Left lobe of liver (tissue), 2 donors: ENCODE measurements around the gene RNF151. TPM values are rescaled to one million over a fixed set of nuclear protein-coding genes. Genes with fewer than 3 reads are reported as not detected.
"Not testable (repeated sequence)": the region's sequence is repeated elsewhere in the genome, so short reads cannot be mapped to it uniquely, and the experiment has no call there.

Experiments
- ATAC-seq: fragments of 200-7000 bp; cut with Tn5 transposase; one replicate; pipeline ENCODE4 v1.9.1; 2020; ENCODE audit warnings: mild to moderate bottlenecking, moderate library complexity
- DNase-seq: peaks from one replicate; pipeline ENCODE4 v3.0.0-alpha.2; 2020; ENCODE audit warnings: low spot score
- total RNA-seq: library from RNA; stranded (reverse); gene quantifications from one replicate; pipeline ENCODE4 v1.2.1, GENCODE V29; 2021
- donor health status: DM: no; HTN: no; CAD: no; lungs with moderate emphysema.
- donor health status: DM: no; HTN: yes; CAD: no.

Gene RNF151
- total RNA-seq, 1 donor from 2014 or later, result not detected

DNA sequence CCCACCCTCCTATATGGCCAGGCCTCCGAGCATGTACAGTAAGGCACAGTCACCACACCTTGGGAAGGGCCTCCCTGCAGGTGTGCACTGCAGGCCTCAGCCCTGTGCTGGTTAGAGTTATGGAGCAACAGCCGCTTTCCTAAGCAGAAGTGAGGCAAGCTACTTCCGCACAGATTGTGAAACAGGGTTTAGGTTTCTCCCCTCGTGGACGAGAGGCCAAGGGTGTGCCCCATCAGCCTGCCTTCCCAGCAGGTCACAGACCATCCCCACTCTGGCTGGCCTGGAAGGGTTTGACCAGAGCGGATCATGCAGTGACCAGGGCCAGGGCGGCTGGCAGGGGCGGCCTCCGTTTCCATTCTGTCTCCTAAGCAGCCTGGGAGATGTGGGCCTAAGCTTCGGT, 28.3 kb upstream of the RNF151 start:
- DNase-seq, result peak; percentile 83
- ATAC-seq, result peak; percentile 16

DNA sequence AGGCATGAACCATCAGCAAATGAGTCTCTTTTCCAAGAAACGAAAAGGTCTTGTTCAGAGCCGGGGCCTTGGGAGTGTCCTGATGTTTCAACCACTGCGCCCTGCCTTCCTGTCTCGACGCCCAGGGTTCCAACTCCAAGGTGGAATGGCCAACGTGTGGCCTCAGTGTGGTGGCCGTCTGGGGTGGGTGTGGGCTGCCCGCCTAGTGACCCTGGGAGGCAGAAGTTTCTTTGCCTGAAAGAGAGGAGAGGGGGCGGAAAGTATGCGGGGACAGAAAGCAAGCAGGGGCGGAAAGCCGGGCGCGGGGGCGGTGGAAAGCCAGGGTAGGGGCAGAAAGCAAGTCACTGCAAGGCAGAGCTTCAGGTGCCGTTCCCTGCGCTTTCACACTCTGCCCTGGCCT, 27.7 kb upstream of the RNF151 start:
- no peak for ATAC-seq
- DNase-seq, result no peak

DNA sequence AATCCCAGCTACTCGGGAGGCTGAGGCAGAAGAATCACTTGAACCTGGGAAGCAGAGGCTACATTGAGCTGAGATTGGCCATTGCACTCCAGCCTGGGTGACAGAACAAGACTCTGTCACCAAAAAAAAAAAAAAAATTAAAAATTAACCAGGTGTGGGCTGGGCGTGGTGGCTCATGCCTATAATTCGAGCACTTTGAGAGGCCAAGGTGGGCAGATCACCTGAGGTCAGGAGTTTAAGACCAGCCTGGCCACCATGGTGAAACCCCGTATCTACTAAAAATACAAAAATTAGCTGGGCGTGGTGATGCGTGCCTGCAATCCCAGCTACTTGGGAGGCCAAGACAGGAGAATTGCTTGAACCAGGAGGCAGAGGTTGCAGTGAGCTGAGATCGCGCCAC, 26.8 kb upstream of the RNF151 start:
- not testable (repeated sequence) for ATAC-seq, DNase-seq

DNA sequence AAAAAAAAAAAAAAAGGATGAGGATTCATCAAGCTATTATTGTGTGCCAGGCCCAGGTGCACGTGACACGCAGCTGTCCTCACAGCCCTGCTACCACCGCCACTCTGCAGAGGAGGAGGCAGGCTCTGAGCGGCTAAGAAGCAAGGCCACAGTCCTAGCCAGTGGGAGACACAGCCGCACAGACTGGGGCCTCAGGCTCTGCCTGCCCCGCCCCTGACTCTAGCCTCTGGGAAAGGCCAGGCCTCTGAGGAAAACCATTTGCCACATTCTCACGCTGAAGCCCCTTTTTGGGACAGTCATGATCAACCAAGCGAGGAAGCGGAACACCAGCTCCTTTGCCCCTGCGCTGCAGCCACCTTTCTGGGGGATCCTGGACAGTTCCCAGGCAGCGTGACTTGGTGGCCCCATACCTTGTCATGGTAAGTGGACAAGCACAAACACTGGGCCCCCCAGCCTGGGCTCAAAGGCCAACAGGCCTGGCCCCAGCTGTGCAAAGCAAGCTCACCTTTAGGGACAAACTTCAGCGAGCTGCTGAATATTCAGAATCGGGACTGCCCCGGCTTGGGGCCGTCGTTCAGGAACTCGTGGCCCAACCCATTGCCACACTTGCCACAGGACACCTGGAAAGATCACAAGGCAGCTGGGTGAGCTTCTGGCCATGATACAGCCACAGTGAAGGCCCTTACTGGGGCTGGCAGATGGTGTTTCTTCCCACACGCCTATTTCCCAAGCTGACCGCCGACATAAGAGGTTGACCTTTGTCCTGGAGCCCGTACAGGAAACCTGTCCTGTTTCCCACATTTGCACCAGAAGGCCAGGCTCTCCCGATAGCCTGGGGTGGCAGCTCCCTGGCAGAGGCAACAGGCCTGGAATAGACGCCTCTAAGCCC, 26.1 kb upstream of the RNF151 start:
- peak; percentile 51 for ATAC-seq

DNA sequence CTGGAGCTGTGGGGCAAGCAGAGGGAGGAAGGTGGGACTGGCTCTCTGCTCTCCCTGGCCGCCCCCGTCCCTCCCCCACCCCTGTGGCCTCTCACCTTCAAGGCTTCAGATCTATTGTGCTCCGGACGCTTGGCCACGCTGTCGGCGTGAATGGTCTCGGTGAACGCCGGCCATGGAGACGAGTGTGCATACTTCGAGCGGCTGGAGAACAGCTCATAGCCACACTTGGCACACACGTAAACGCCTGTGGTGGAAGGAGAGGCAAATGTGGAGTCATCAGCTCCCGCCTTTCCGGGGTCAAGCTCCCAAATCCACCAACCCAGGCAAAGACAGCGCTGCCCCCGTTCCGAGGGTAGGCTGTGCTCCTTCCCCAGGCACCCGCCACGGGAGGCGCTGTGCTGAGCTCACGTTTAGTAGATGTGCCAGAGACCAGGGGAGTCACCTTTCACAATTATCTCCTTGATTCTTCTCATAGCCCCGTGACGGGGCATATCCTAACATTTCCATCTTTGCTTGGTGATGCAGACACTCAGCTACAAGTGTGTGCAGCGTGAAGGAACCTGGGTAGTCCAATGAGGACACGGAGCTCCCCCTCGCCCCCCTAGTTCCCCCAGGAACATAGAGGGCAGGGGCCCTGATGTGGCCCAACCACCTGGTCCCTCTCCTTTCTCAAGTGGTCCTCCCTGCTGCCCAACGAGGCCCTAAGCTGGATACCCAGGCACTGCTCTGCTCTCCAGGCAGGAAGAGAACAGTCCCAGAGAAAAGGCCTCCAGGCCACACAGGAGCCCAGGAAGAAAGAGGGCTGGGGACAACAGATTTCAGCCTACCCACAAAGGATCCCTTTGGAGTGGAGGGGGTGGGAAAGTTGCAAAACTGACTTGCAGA, 25.3 kb upstream of the RNF151 start:
- ATAC-seq (peak; percentile 50), DNase-seq (peak; percentile 77)

More for the DNA sequence above, 26.1 kb upstream of the RNF151 start:
- DNase-seq, result peak; percentile 89

DNA sequence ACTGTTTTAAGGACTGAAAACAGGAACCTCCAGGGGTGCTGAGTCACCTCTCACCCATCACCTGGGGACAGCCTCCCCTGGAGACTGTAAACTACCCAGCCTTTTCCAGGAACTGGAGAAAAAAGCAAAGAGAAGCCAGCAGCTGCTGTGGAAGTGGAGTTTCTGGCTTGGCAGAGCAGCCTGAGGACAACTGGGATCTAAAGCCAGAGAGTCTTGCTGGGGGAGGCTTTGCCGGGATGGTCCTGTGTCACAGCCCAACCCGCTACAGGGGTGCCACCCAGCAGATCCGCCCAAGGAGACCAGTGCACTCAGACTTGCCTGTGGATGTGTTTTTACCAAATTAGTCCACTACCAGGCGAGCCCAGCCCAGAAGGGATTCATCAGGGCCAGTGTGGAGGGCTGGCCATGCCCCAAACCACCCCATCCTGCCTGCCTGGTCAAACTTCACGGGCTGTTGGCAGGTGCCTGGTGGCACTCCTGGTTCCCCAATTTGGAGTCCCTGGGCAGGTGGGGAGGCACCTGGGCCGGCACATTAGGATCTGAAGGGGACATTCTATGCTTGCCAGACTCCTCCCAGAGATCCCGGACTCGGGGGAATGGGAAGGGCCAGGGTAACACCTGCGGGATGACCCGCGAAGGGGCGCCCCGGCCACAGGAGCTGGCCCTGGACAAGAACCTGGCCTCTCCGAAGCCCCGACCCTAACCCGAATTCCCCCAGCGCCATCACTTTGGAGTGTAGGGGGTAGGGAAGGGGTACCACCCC, 24.4 kb upstream of the RNF151 start:
- DNase-seq (peak; percentile 63), ATAC-seq (peak; percentile 3)

DNA sequence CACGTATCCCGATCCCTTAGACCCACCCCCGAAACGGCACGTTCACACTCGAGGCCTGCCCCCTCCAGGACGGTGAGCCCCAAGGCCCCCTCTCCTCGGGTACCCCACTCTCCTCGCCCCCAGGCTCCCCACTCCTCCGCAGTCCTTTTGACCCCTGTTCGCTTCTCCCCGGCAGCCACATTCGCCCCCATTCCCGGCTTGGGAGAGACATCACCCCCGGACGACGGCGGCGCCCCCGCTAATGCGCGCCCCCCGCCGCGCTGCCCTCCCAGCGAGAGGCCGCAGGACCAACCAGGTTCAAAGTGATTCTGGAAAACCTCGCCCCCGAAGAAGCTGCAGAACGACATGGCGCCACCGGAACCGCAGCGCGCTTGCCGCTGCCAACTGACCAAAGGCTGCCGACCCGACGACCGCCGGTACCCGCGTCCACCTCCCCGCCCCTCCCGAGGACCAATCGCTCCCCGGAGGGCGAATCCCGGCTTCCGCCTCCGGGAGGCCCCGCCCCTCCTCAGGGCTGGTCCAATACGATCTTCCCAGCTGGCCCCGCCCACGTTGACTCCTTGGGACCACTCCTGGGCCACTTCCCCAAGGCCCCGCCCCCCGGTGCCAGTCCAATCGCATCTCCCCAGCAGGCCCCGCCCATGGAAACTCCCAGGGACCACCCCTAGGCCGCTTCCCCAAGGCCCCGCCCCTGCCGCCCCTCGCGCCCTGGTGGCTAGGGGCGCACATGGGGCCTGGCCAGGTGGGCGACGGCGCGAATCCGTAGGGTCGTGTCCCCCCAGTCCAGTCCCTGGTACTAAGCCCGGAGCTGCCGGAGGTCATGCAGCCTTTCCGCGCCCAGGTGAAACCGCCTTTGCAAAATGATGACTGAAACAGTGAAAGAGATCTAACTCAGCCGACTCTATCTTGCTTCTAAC, 23.6 kb upstream of the RNF151 start, which contains the start of gene MSRB1:
Gene MSRB1 (minus strand): TSS at position 390 of the 917 bp plus-strand sequence. CDS start 43 bp downstream, at position 347.
- ATAC-seq (peak; percentile 77), DNase-seq (peak; percentile 100)

DNA sequence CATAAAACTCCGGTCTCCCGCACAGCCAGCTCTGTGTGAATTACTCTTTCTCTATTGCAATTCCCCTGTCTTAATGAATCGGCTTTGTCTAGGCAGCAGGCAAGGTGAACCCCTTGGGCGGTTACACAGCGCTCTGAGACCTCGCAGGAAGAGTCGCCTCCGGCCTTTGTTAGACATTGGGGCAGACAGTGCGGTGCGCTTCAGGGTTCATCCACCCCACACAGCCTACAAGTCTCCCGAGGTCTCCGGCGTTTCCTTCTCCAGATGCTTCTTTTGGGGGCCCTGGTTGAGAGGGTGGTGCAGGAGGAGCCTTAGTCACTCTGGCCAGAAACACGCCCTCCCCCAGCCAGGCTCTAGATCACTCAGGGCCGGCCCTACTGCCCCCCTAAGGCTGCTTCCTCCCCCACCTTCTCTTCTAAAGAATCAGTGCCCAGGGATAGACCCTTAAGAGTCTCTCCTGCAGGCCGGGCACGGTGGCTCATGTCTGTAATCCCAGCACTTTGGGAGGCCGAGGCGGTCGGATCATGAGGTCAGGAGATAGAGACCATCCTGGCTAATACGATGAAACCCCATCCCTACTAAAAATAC, 21.9 kb upstream of the RNF151 start:
- ATAC-seq (no peak), DNase-seq (no peak)

DNA sequence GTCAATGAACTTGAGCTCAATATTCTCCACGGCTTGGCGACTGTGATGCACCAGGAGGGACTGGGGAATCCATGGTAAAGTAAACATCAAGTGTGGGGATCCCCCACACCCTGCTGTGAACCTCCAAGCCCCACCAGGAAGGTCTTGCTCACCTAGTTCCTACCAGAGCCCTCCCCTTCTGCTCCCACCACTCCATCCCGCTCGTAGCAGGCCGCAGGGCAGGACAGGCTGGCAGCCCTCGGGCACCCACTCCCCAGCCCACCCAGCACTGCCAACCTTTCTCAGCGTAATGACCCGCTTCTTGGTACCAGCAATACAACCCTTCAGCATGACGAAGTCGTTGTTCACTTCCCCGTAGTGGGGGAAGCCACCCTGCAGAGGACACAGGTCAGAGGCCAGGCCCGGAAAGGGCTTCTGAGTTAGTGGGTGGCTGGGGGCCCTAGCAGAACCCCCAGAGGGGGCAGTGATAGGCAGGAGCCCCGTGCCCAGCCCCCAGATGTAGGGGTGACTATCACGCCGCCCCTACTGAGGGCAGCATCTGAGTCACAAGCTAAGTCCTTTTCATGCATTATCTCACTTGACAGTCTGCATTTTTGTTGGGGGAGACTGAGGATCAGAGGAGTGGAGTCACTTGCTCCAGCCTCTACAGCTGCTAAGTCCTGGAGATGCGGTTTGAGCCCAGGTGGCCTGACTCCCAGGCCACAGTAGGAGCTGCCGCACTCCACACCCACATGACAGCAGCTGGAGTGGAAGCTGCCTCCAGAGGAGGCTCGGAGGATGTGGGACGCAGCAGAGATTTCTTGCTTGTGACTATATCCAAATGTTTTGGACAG, 20.9 kb upstream of the RNF151 start:
- ATAC-seq (no peak), DNase-seq (no peak)

DNA sequence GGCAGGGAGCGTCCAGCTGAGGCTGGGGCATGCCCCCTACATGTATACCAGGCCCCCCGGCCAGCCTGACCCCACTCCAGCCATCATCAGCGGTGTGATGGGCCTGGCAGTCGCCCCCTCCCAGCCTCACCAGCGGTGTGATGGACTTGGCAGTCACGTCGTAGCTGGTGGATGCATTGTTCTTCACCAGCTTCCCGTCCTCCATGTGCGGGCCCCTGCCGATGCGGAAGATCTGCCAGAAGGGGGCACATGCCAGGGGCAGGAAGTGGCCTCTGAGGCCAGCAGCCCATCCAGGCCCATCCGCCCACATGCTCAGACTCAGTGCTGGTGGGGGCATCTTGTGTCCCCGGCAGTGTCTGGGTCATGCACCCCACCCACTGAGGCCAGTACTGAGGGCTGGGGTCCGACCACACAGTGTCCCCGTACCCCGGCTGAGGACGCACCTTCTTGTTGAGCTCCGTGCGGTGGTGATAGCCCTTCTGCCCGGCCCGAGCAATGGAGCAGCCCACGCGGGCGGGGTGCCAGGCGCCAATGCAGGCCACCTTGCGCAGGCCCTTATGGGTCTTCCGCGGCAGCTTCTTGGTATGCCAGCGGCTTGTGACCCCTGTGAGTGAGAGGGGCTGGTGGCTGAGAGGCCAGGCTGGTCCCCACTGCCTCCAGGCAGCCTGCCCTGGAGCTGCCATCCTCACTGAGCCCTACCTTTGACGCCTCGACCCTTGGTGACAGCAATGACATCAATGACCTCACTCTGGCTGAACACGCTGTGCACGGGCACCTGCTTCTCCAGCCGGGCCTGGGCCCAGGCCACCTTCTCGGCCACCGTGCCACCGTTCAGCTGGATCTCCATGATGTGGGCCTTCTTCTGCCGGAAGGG, 19.9 kb upstream of the RNF151 start:
- no peak for DNase-seq

DNA sequence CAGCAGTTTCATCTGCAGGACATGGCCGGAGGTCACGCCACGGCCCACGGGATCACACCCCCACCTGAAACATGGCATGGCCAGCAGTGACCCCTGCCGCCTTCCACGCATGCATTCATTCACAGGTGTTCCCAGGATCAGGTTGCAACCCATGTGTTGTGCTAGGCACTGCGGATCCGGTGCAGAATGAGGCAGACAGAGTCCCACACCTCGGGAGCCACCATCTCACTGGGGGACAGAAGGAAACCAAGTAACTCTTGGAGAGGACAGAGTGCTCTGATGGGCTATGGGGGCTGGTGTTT, 19.3 kb upstream of the RNF151 start:
- DNase-seq, result no peak
- ATAC-seq, result no peak

More for the DNA sequence above, 19.9 kb upstream of the RNF151 start:
- ATAC-seq, result no peak

DNA sequence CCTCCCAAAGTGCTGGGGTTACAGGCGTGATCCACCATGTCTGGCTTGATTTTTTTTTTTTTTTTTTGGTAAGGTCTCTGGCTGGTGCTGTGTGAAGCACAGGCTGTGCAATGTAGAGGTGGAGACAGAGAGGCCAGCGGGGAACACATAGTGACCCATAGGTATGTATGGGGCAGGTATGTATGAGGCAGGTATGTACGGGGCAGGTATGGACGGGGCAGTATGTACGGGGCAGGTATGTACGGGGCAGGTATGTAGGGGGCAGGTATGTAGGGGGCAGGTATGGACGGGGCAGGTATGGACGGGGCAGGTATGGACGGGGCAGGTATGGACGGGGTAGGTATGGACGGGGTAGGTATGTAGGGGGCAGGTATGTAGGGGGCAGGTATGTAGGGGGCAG, 17.1 kb upstream of the RNF151 start:
- ATAC-seq (no peak), DNase-seq (no peak)

DNA sequence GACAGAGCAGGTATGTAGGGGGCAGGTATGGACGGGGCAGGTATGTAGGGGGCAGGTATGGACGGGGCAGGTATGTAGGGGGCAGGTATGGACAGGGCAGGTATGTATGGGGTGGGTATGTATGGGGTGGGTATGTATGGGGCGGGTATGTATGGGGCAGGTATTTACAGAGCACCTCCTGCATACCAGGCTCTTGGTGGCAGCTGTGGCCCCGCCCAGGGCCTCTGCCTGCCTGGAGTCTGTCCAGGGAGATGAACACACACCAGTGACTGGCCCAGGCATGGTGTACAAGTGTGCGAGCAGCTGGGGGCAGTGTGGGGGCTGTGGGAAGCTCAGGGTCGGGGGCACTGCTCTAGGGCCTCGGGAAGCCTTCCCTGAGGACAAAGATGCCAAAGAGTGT, 16.6 kb upstream of the RNF151 start:
- ATAC-seq (peak; percentile 8), DNase-seq (no peak)

DNA sequence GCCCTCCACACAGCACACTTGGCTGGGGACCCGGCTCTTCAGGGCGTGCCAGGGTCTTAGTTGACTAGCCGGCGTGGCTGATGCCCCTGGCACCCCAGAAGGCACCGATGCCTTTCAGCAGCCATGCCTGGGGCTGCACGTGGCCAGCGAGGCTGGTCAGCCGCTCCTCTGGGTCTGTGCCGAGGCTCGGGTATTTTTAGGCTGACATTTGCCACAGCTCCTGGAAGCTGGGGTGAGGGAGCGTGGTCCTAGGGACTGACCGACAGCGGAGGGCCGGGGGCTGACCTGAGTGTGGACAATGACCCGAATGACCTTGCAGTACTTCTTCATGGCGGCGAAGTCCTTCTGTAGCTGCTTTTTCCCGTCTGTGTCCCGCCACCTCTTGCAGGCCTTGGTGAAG, 16.1 kb upstream of the RNF151 start:
- no peak for DNase-seq
- no peak for ATAC-seq

DNA sequence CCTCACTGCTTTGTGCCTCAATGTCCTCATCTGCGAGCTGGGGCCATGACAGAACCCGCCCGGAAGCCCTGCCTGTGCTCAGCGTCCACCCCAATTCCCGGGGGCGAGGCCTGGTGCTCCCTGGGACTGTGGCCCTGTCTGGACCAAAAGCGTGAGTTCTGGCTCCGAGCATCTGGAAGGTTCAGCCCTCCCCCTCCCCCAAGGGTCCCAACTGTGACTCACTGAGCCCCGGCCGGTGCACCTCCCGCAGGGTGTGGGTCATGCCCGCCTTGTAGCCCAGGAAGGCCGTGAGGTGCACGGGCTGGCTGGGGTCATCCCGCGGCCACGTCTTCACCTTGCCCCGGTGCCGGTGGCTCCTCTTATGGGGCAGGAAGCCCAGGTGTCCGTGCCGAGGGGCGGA, 12.9 kb upstream of the RNF151 start:
- ATAC-seq (no peak), DNase-seq (no peak)

DNA sequence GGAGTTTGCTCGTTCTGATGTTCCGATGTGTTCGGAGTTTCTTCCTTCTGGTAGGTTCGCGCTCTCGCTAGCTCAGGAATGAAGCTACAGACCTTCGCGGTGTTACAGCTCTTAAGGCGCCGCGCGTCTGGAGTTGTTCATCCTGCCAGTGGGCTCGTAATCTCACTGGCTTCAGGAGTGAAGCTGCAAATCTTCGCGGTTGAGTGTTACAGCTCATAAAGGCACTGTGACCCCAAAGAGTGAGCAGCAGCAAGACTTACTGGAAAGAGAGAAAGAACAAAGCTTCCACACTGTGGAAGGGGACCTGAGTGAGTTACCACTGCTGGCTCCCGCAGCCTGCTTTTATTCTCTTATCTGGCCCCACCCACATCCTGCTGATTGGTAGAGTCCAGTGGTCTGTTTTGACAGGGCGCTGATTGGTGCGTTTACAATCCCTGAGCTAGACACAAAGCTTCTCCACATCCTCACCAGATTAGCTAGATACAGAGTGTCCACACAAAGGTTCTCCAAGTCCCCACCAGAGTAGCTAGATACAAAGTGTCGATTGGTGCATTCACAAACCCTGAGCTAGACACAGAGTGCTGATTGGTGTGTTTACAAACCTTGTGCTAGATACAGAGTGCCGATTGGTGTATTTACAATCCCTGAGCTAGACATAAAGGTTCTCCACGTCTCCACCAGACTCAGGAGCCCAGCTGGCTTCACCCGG, 9.1 kb upstream of the RNF151 start:
- DNase-seq, ATAC-seq: not testable (repeated sequence)

DNA sequence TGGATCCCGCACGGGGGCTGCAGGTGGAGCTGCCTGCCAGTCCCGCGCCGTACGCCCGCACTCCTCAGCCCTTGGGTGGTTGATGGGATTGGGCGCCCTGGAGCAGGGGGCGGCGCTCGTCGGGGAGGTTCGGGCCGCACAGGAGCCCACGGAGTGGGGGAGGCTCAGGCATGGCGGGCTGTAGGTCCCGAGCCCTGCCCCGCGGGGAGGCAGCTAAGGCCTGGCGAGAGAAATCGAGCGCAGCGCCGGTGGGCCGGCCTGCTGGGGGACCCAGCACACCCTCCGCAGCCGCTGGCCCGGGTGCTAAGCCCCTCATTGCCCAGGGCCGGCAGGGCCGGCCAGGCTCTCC, 8.5 kb upstream of the RNF151 start:
- DNase-seq, ATAC-seq: not testable (repeated sequence)
